Chondrocyte (in vitro differentiated cells): ENCODE data around the gene LLGL2. TPM values are rescaled to one million over a fixed set of nuclear protein-coding genes. Genes with fewer than 3 reads are reported as not detected.

Experiments
- DNase-seq: peaks from one replicate; pipeline ENCODE4 v3.0.0; 2021; ENCODE audit warnings: mixed read lengths, low spot score
- H3K27ac Mint-ChIP-seq: one replicate; pipeline ENCODE4 v1.8.0; 2021; ENCODE audit warnings: mild to moderate bottlenecking, moderate library complexity, mixed read lengths; ENCODE audit not compliant: unreplicated experiment
- H3K27me3 Mint-ChIP-seq: 2 replicates; pipeline ENCODE4 v1.8.0; 2021; ENCODE audit warnings: low read depth, mixed read lengths
- H3K36me3 Mint-ChIP-seq: 2 replicates; pipeline ENCODE4 v1.8.0; 2021; ENCODE audit warnings: low read depth, mixed read lengths
- H3K4me1 Mint-ChIP-seq: 2 replicates; pipeline ENCODE4 v1.8.0; 2021; ENCODE audit warnings: low read depth, mild to moderate bottlenecking, mixed read lengths
- H3K4me3 Mint-ChIP-seq: one replicate; pipeline ENCODE4 v1.8.0; 2021; ENCODE audit warnings: mild to moderate bottlenecking, moderate library complexity, mixed read lengths; ENCODE audit not compliant: unreplicated experiment
- H3K9me3 Mint-ChIP-seq: 2 replicates; pipeline ENCODE4 v1.8.0; 2021; ENCODE audit warnings: low read depth, mixed read lengths
- CTCF ChIP-seq: fragments of 200-600 bp; sonication (generic); IDR thresholded peaks from 2 replicates; pipeline ENCODE4 v1.5.0; 2021; ENCODE audit warnings: antibody characterized with exemption, mild to moderate bottlenecking, moderate library complexity
- total RNA-seq: library from RNA; stranded (reverse); gene quantifications from 3 replicates; pipeline ENCODE4 v1.2.1, GENCODE V29; 2021

LLGL2 gene
- total RNA-seq, 1 donor from 2014 or later: 1.8 TPM

DNA sequence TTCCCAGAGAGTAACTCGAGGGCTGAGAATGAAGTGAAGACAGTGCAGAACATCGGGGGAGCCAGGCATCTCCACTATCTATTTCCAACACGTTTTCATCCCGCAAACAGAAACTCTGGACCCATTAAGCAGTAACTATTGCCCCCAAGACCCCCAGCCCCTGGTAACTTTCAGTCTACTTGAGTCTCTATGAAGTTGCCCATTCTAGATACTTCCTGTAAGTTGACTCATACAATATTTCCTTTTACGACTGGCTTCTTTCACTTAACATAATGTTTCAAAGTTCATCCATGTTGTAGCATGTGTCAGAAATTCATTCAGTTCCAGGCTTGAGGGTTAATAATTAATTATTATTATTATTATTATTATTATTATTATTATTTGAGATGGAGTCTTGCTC lies 81.6 kb downstream of the LLGL2 start:
- Mint-ChIP-seq H3K36me3 (no peaks in the 10 kb centered on the region), H3K4me1 (no peaks in the 10 kb centered on the region), H3K9me3 (no peaks in the 10 kb centered on the region), H3K4me3 (no peak overlapping the region), H3K27ac (no peak overlapping the region), H3K27me3 (no peaks in the 10 kb centered on the region)
- no peak for DNase-seq
- TF ChIP-seq CTCF: no peak

GRCh38 chr17:75610103-75610984 lies 84.8 kb downstream of the LLGL2 start:
- no peak for DNase-seq
- no peak for TF ChIP-seq CTCF
- Mint-ChIP-seq H3K4me1 (no peaks in the 10 kb centered on the region), H3K27me3 (no peaks in the 10 kb centered on the region), H3K4me3 (no peak overlapping the region), H3K27ac (no peak overlapping the region), H3K36me3 (no peaks in the 10 kb centered on the region), H3K9me3 (no peaks in the 10 kb centered on the region)

DNA sequence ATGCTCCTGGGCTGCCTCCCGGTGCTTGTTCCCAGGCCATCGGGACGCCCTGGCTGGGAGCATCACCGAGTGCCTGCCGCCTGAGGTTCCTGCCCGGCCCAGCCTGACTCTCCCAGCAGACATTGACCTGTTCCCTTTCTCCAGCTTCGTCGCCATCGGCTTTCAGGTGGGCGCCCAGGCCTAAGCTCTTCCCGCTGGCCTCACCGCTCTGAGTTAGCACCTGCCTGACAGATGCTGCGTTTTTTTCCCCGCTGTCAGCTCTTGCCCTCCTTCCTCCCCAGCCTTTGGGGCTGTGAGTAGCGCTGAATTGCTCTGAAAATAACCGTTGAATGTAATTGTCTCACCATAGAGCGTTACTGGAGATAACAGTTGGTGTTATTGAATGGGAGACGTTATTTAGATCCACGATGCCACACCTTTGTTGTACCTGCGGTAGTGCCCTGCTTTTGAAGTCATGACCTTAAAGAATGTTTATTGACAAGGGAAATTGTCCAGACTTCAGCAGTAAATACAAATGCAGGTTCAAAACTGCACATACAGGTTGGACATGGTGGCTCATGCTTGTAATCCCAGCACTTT lies 86.4 kb downstream of the LLGL2 start:
- Mint-ChIP-seq H3K4me1 (no peaks in the 10 kb centered on the region), H3K27me3 (no peaks in the 10 kb centered on the region), H3K4me3 (no peak overlapping the region), H3K9me3 (no peaks in the 10 kb centered on the region), H3K36me3 (no peaks in the 10 kb centered on the region), H3K27ac (no peak overlapping the region)
- no peak for DNase-seq
- no peak for TF ChIP-seq CTCF

GRCh38 chr17:75612906-75613626 lies 87.6 kb downstream of the LLGL2 start:
- H3K27ac Mint-ChIP-seq: no peak overlapping the region
- TF ChIP-seq CTCF: no peak
- DNase-seq: no peak
- no peak overlapping the region for H3K4me3 Mint-ChIP-seq
- no peaks in the 10 kb centered on the region for H3K27me3 Mint-ChIP-seq
- no peaks in the 10 kb centered on the region for H3K4me1 Mint-ChIP-seq
- H3K9me3 Mint-ChIP-seq: no peaks in the 10 kb centered on the region
- no peaks in the 10 kb centered on the region for H3K36me3 Mint-ChIP-seq

DNA sequence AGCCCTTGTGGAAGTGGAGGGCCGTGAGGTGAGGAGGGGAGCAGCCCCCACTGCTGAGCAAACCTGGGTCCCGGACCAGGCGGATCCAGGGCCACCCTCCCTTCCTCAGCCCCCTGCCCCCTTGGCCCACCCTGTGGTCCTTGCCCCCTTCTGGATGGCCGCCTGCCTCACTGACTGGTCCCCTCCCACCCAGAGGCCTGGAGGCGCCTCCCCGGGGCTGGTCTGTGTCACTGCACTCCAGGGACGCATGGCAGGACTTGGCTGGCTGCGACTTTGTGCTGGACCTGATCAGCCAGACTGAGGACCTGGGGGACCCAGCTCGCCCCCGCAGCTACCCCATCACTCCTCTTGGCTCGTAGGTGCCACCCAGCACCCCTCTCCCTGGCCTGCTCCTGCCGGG lies 88.5 kb downstream of the LLGL2 start:
- no peak overlapping the region for H3K4me3 Mint-ChIP-seq
- no peaks in the 10 kb centered on the region for H3K27me3 Mint-ChIP-seq
- H3K36me3 Mint-ChIP-seq: no peaks in the 10 kb centered on the region
- H3K9me3 Mint-ChIP-seq: no peaks in the 10 kb centered on the region
- TF ChIP-seq CTCF: peak; percentile 38
- no peak overlapping the region for H3K27ac Mint-ChIP-seq
- DNase-seq: no peak
- no peaks in the 10 kb centered on the region for H3K4me1 Mint-ChIP-seq
